Fibroblast of villous mesenchyme (primary cell): ENCODE measurements around the gene ITGAV. TPM values are rescaled to one million over a fixed set of nuclear protein-coding genes. Genes with fewer than 3 reads are reported as not detected.

ENCODE experiments used
- DNase-seq: peaks from one replicate; pipeline ENCODE4 v3.0.0-alpha.2; 2010; ENCODE audit warnings: low read depth
- H3K4me3 ChIP-seq: 2 replicates; pipeline ENCODE4 v1.5.1; 2011; ENCODE audit warnings: low read depth, mild to moderate bottlenecking, low read length
- total RNA-seq: library from RNA; depleted of rRNA; stranded (reverse); fragments of >200 nt; gene quantifications from 2 replicates; pipeline ENCODE4 v1.2.3, GENCODE V29; 2012
- TF ChIP-seq, protein P1 (sequence below): IDR thresholded peaks from 2 replicates; pipeline ENCODE4 v1.5.1; 2012; ENCODE audit warnings: low read depth, mild to moderate bottlenecking, low read length; ENCODE audit not compliant: insufficient read depth

The ITGAV gene
- total RNA-seq, 1 donor = 417 TPM

DNA sequence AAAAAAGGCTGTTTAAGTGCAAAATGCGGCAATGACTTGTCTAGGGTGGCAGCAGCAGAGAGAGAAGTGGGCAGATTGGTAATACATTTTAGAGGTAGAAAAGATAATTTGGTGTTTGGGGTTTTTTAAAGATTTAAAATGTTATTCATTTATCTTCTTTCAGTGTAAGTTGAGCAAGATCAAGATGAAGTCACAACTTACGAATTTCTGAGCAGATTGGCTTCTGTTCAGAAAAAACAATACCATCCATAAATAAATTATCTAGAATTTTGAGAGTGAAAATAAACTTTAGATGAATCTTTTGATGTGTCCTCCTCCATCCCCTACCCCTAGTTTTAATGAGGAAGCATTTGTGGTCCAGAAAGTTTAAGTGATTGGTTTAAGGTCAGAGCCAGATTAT is 56.1 kb downstream of the ITGAV start:
- DNase-seq = no peak

DNA sequence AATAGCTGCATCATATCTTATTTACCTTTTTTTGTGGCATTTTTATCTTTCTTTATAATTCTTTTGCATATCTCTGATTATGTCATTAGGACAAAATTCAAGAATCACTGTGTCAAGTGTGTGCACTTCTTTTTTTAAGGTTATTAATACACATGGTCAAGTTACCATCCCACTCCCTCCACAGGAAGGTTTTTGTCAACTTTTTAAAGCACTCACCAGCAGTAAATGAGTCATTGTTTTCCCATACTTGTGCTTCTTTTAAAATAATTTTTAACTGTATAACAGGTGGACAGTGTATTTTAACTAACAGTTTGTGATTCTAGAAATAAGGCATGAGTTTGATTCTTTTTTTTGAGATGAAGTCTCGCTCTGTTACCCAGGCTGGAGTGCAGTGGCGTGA is 58.3 kb downstream of the ITGAV start:
- TF ChIP-seq, protein P1, sequence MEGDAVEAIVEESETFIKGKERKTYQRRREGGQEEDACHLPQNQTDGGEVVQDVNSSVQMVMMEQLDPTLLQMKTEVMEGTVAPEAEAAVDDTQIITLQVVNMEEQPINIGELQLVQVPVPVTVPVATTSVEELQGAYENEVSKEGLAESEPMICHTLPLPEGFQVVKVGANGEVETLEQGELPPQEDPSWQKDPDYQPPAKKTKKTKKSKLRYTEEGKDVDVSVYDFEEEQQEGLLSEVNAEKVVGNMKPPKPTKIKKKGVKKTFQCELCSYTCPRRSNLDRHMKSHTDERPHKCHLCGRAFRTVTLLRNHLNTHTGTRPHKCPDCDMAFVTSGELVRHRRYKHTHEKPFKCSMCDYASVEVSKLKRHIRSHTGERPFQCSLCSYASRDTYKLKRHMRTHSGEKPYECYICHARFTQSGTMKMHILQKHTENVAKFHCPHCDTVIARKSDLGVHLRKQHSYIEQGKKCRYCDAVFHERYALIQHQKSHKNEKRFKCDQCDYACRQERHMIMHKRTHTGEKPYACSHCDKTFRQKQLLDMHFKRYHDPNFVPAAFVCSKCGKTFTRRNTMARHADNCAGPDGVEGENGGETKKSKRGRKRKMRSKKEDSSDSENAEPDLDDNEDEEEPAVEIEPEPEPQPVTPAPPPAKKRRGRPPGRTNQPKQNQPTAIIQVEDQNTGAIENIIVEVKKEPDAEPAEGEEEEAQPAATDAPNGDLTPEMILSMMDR = no peak
- H3K4me3 ChIP-seq = no peak overlapping the region
- no peak for DNase-seq

More for the DNA sequence above, 56.1 kb downstream of the ITGAV start:
- TF ChIP-seq, protein P1 = no peak
- H3K4me3 ChIP-seq = no peak overlapping the region

DNA sequence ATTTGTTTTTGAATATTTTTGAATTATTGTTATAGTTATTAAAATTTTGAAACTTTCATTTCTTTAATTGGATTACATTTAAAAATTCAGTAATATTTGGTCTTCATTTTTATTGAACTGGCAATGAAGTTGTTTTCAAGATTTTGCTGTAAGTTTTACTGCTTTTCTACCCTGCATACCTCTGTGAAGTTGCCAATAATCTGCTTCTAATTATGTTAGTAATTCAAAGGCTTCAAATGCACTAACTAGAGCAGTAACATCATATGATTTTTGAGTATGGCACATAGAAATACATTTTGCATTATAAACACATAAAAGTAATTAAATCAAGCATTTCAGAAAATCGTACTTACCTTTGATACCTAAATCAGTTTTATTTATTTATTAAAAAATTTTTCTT is 63.7 kb downstream of the ITGAV start:
- TF ChIP-seq, protein P1 = no peak
- H3K4me3 ChIP-seq = no peak overlapping the region
- DNase-seq = no peak

DNA sequence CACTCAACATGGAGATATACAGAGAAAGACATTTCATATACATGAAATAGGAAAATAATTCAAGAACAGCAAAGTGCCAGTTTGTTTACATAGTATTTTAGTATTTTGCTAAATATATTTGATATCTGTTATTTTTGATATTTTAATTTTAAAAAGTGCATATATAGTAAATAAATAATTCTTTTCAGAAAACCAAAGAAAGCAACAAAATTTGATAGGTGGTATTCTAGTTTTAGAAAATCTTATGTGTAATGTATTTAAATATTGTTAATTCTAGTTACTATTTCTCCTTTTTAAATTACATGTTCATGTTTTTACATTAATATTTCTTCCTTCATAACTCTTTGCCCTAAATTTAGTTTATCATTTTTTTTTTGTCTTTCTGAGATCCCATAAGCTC is 69.5 kb downstream of the ITGAV start:
- H3K4me3 ChIP-seq = no peak overlapping the region
- no peak for DNase-seq
- TF ChIP-seq, protein P1 = no peak

DNA sequence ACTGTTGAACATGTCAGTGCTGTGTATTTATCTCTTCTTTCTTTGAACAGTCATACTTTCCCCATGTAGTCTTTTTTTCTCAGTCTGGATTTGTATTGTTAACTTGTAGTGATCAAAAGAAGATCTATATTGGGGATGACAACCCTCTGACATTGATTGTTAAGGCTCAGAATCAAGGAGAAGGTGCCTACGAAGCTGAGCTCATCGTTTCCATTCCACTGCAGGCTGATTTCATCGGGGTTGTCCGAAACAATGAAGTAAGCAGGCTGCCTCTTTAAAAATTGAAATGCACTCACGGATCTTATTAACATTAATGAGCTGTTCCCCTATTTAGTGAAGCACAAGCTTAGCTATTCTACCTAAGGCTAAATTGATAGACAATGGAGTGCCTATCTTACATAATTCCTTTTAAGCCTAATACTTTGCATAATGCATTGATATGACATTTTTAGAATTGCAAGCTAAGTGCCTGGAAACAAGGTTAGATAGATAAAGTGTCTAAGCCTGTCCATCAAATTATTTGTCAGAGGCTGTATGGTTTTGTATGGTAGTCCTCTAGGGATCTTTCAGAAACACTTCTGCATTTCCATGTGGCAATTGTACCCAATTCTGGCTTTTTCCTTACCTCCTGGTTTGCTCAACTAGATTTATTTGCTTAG is 74.7 kb downstream of the ITGAV start:
- DNase-seq = no peak
- TF ChIP-seq, protein P1 = no peak
- H3K4me3 ChIP-seq = no peak overlapping the region

DNA sequence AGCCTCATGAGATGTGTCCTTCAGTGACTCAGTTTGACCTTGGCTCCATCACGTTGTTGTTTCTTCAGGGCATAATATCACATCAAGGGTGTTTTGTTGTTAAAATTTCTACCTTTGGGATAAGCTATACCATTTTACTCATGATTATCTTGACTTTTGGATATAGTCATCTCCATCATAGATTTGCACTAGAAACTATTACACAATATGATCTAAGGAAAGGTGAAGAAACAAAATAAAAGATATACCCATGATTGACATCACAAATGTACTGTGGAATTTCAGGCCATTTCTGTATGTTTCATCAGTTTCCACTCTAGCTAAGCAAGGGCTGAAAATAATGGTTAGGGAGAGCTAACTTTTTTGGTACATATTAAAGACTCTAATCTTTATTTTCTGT is 79.3 kb downstream of the ITGAV start:
- H3K4me3 ChIP-seq = no peak overlapping the region
- no peak for DNase-seq
- TF ChIP-seq, protein P1 = no peak

DNA sequence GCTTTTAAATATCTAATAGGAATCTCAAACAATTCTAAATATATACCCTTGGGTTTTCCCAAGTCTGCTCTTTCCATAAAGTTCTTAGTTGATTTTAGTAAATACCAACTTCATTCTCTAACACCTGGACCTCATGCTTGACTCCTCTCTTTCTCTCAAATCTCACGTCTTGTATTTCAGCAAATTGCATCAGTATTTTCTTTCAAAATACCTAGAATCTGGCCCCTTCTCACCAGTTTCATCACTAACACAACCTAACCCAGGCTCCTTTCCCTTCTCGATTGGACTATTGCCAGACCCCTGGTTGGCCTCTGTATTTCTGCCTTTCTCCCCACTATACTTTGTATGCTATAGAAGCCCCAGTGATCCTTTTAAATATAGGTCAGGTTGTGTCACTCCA is 81.0 kb downstream of the ITGAV start:
- DNase-seq = no peak
- H3K4me3 ChIP-seq = no peak overlapping the region
- TF ChIP-seq, protein P1 = no peak
